Measurements from ENCODE around the gene AP4B1.

- no peak for TF ChIP-seq CTCF (IDR thresholded peaks at IDR 0.05 in 2 of 3, conservative IDR thresholded peaks at IDR 0.05 in 1 of 3; ENCODE audit: borderline replicate concordance in 1 of 3, insufficient read depth in 1 of 3, low read depth in 2 of 3, low read length in 2 of 3)
- no peak for TF ChIP-seq JUND (IDR thresholded peaks at IDR 0.05)
- TF ChIP-seq CEBPB (IDR thresholded peaks at IDR 0.05; ENCODE audit: low read depth), result no peak
- TF ChIP-seq FOSL1 (IDR thresholded peaks at IDR 0.05; ENCODE audit: low read depth), result no peak
- TF ChIP-seq POLR2A (IDR thresholded peaks at IDR 0.05; ENCODE audit: borderline replicate concordance, extremely low read depth, insufficient read depth, insufficient read length), result no peak
- no peak for TF ChIP-seq MAX (IDR thresholded peaks at IDR 0.05)
- TF ChIP-seq ZNF274 (IDR thresholded peaks at IDR 0.05; ENCODE audit: low read depth, low read length), result no peak
- TF ChIP-seq CBX3 (IDR thresholded peaks at IDR 0.05; ENCODE audit: low read depth), result no peak
- TF ChIP-seq POLR2AphosphoS5 (IDR thresholded peaks at IDR 0.05; ENCODE audit: low read depth, low read length), result no peak
These were observed 26.9 kb upstream of the AP4B1 start for GRCh38 chr1:113931451-113931851.
